T-helper 2 cell (primary cell): Measurements from ENCODE around the gene KLHDC4.
A peak's percentile ranks its signal among the peaks of the same experiment; 100 is the strongest.
"Not testable (repeated sequence)": the region's sequence is repeated elsewhere in the genome, so short reads cannot be mapped to it uniquely, and the experiment has no call there.

Source experiments
- DNase-seq, 5 experiments: peaks; one replicate each; pipeline versions ENCODE4 v3.0.0 to v3.0.0-alpha.2; 2012 to 2022

Gene KLHDC4

DNA sequence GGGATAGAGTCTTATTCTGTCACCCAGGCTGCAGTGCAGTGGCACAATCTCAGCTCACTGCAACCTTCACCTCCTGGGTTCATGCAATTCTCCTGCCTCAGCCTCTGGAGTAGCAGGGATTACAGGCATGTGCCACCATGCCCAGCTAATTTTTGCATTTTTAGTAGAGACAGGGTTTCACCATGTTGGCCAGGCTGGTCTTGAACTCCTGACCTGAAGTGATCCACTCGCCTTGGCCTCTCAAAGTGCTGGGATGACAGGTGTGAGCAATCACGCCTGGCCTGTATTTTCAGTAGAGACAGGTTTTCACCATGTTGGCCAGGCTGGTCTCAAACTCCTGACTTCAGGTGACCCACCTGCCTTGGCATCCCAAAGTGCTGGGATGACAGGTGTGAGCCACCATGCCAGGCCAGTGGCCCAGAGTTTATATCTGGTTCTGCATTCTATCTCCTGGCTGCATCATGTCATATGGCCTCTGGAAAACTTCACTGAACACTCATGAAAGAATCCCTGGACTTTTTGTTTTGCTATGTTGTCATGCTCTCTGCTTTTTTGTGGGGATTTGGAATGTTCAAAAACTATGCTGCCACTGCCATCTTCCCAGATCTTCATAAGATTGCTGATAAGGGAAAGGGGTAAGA lies 21.8 kb upstream of the KLHDC4 start:
- DNase-seq, result not testable (repeated sequence)

DNA sequence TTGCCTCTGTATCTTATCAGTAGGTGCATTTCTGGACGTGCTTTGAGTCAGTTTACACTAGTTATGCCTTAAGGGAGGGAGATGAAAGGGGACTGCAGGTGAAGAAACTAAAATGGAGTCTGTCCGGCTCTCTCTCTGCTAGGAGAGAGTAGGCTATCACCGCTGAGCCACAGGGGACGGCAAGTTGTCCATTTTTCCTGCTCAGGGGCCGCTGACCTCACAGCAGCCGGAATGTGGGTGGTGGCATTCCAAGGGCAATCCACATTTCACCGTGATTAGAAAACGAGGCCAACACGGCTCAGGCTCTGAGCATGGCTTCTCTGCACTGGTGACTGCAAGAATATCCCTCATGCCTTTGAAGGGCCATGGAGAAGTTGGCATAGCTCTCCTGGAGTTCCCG lies 19.0 kb upstream of the KLHDC4 start:
- no peak for DNase-seq

DNA sequence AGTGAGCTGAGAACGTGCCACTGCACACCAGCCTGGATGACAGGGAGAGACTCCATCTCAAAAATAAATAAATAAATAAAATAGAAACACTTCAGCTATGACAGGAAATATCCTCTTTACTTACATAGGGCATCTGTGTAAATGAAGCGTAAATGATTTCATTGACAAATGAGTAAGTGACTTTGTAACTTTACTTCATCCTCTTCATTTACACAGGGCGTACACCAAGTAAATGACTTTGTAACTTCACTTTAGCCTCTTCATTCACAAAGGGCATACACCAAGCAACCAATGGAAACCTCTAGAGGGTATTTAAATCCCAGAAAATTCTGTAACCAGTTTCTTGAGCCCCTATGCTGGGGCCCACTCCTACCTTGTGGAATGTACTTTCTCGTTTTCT lies 16.2 kb upstream of the KLHDC4 start:
- no peak for DNase-seq

DNA sequence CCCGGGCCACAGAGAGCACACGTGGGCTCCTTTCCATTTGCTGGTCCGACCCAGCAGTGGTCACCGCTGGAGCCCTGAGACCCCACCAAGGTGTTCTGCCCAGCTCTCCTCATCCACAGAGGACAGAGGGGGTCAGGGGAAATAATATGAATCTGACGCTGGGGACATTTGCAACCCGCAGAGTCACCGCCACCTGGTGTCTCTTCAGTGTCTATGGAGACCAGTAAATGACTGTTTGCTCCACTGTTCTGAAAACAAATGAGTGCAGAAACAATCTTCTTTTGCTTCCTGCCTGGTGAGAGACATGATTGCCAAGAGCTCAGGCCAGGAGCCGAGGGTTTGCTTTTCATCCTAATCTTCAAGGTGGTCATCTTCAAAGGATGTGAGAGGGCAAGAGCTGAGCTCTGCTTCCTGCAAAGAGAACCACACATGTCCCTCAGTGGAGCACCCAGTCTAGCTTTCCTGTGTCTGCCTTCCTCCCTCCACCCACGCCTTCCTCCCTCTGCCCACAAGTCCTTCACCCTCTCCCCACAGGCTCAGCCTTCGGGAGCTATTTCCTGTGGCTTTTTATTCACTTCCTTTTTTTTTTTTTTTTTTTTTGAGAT lies 14.7 kb upstream of the KLHDC4 start:
- peak in 3 of 5 experiments; percentile 28 to 81 (median 72) for DNase-seq

DNA sequence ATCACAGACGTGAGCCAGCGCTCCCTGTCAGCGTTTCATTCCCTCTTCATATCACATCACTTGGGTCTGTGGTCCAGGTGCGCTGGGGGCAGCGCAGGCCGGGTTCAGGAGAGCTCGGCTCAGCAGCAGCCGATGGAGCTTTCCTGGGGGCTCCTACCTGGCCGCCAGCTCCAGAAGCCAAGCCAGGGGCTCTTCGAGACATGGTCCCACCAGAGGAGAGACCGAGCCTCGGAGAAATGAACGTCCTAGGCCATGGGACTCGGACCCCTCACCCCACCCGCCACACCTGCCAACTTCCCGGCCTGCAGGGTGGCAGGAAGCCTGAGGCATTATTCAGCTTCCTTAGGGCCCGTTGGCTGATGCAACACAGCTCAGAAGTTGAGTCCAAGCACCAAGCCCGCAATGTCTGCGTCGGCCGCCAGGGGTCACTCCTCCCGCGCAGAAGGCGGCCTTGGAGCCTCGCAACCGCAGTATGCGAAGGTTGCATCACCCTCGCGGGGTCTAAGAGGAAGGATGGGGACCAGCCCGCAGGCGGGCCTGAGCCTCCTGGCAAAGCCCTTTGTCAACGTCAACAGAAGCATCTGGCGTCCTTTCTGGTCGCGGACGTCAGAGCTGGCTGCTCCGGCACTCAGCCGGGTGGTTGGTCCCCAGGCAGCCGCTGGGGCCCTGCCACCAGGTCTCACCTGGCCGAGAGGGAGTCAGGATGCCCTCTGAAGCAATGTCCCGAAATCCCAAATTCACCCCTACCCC lies 13.2 kb upstream of the KLHDC4 start:
- peak; percentile 72 to 95 (median 91) for DNase-seq

DNA sequence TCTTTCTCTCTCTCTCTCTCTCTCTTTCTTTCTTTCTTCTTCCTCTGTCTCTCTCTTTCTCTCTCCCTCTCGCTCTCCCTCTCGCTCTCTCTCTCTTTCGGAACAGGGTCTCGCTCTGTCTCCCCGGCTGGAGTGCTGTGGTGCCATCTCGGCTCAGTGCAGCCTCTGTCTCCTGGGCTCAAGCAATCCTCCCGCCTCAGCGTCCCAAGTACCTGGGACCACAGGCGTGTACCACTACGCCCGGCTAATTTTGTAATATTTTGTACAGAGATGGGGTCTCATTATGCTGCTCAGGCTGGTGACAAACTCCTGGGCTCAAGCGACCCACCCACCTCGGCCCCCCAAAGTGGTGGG lies 12.7 kb upstream of the KLHDC4 start:
- DNase-seq, result no peak

DNA sequence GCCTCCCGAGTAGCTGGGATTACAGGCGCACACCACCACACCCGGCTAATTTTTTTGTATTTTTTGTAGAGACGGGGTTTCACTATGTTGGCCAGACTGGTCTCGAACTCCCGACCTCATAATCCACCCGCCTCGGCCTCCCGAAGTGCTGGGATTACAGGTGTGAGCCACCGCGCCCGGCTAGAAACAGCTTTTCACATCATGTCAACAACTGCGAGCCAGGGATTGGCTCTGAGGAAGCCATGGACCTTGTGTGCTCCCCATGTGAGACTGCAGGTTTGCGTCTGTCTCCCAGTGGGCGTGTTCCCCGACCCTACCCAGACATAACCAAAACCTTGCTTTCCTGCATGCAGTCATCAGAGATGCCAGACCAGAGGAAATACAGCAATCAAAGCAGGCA lies 8.1 kb upstream of the KLHDC4 start:
- not testable (repeated sequence) for DNase-seq

DNA sequence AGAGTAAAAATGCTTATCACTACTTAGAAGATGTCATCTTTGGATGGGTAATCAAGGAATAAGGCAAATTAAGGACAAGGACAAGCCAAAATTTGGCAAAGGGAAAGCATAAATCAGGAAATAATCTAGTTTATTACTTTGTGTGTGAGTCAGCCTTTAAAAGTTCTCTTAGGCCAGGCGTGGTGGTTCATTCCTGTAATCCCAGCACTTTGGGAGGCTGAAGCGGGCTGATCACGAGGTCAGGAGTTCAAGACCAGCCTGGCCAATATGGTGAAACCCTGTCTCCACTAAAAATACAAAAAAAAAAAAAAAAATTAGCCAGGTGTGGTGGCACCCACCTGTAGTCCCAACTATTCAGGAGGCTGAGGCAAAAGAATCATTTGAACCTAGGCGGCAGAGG lies 1.7 kb upstream of the KLHDC4 start:
- not testable (repeated sequence) for DNase-seq

DNA sequence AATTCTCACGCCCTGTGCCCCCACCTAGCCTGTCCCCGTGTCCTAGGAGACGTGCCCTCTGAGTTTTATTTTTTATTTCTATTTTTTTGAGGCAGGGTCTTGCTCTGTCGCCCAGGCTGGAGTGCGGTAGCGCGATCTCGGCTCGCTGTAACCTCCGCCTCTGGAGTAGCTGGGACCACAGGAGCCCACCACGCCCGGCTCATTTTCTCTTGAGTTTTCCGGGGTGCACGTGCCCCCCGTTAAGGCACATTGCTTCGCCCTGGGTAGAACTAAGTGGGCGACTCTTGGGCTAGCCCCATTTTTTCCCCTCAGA lies 655 bp upstream of the KLHDC4 start:
- no peak for DNase-seq

DNA sequence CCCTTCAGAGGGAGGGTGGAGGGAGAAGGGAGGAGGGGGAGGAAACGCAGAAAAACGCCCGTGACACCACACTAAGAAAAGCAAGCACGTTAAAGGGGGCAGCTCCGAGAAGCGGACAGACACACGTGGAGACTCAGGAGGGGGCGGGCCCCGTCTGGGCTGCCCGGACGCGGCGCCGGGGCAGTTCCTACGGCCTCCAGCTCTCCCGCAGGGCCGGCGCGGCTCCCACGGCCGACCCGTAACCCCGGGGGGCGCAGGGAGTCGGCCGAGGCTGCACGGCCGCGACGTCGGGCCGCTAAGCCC lies 362 bp downstream of the KLHDC4 start:
- DNase-seq, result peak in 1 of 5 experiments; percentile 41

DNA sequence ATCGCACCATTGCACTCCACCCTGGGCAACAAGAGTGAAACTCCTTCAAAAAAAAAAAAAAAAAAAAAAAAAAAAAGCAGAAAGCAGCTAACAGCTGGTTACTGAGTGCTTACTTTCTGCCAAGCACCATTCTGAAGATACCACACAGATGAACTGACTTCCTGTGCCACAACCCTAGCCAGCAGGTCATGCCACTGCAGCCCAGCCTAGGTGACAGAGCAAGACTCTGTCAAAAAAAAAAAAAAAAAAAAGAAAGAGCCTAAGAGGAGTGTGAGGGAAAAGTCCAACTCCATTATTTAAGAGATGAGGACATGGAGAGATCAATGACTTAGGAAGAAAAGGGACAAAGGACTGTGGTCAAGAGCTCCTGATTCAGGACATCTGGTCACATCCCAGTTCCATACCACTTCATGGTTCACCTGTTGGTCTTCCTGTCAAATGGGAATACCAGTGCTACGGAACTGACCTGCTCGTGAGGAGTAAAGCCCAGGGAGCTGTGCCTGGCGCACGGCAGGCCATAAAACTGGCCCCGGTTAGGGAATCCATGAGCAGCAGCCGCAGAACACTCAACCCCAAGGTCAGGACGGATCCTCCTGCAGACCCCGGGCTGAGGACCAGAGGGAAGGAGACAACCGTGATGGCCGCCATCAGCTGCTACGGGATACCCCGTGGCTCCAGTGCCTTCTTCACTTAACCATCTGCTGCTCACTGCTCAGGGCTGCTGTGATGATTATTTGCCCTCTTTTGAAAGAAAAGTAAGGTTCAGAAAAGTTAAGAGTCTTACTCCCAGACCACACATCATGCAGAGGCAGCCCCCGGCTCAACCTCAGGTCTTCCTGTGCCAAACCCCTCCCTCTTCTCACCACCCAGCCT lies 950 bp downstream of the KLHDC4 start:
- peak in 3 of 5 experiments; percentile 17 to 95 (median 85) for DNase-seq

DNA sequence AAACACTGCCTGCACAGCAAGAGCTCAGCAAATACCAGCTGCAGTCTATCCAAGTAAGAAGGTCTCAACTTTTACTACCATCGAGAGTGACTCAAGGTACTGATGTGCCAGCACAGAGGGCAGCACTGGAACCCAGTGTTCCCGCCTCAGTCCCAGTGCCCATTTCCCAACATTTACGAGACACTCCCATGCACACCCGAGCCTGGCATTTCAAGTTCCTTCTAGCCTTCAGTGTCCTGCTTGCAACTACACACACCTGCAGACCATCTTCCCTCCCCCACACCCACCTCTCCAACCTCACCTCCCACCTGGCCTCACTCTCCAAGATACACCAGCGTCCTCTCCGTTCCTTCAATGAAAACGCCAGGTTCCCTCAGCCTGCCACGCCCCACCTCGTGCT lies 3.2 kb downstream of the KLHDC4 start:
- DNase-seq, result no peak

DNA sequence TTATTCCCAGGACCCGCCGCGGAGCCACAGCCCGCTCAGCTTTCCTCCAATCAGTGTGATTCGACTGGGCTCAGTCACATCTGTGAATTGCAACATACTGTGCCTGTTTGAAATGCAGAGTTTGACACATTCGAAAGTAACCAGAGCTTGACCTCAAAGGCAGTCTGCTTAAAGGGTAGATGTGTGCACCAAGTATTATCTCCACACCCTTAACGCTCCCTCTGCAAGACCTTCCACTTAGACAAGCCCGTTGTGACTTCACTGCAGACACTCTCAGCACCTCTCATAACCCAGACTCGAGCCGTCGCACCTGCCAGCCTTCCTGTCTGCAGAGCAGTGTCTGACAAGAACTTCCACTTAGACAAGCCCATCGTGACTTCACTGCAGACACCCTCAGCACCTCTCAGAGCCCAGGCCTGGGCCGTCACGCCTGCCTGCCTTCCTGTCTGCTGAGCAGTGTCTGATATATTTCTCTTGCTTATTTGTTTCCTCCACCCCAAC lies 3.7 kb downstream of the KLHDC4 start:
- DNase-seq, result peak in 2 of 5 experiments; percentile 46 to 80

DNA sequence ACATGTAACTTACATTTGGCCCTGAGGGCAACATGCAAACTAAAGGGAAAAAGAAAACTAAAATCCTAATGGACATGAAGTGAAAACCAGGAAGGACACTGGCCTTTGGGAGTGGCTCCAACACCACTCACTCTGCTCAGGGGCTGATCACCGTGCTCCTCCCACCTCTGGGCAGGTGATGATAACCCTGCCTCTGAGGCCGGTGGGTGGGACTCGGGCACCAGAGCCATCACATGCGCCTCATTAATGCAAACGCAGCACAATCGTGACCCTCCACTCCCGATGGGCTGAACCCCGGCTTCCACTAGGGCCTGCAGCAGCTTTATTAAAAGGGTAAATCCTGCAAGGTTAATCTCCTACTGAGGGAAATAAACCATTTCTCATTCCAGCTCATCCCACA lies 4.7 kb downstream of the KLHDC4 start:
- no peak for DNase-seq

DNA sequence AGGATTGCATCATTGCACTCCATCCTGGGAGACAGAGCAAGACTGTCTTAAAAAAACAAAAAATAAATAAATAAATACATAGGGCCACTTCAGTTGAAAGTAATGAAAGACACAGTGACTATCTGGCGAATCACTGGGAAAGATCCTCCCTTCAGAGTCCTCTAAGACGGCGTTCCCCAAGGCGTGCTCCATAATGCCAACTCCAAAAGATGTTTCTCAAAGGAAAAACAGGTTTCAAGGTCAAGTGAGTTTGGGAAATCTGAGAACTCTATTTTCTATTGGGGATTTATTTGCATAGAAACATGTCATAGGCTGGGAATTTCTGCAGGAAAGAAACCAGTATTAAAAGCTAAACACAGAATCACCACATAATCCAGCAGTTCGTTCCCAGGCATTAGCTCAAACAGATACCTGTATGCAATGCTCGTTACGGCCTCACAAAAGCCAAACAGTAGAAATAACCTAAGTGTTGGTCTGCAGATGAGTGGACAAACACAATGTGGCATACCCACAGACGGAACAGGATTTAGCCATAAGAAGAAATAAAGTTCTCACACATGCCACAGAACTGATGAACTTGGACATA lies 7.9 kb downstream of the KLHDC4 start:
- DNase-seq, result no peak

DNA sequence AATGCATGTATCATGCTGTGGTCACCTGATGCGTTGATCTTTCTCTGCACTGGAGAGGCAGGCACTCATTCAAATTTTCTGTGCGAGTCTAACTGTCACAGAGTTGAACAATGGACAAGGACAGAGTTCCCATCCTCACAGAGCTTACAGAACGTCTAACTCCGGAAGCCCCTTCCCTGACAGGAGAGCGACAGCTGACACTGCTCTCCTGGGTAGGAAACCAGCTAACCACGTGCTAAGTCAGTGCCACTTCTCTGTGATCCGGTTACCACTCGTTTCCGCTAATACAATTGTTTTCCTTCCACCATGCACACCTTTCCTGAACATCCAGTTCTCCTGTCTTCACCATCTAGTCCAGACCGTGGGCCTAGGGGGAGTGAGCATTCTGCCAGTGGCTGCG lies 11.3 kb downstream of the KLHDC4 start:
- DNase-seq, result peak in 1 of 5 experiments; percentile 40

DNA sequence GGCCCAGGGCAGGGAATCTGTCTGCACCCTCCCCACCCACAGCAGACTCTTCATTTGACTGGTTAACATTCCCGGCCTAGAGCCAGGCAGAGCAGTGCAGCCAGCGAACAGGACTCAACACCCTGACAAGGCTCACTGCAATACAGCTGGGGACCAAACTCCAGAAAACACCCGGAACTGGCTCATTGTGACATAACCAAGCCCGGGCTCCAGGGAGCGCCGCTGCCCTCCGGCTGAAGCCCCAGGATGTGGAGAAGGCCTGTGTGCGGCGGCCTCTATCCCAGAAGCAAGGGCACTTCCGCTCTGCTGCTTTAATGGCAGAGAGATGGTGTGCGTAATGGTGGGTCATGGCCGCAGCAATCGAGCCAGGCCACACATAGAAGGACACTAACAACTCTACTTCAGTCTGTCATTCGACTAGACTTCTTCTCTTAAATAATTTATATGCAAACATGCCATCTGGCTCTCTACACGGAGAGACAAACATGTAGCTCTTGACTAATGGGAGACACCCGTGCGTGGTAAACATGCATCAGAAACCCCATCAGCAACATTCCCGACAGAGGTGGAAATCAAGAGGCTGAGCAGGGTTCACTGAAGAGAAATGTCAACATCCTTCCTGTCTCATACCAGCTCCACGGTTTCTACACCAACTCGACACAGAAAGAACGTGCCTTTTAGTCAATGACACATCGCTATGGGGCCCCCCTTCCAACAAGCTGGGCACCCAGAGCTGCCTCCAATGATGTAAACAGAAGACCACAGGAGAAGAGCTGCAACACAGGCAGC lies 18.0 kb downstream of the KLHDC4 start:
- no peak for DNase-seq

DNA sequence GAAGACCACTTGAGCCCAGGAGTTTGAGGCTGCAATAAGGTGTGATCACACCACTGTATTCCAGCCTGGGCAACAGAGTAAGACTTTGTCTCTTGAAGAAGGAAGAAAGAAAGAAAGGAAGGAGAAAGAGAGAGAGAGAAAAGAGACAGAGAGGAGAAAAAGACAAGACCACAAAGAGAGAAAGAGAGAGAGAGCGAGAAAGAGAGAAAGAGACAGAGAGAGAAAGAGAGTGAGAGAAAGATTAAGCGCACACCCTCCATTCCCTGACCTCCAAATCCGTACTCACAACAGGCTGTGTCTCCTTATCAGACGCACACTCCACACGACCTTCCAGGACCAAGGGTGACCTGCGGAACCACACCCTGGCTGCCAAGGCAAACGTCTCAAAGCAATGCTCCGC lies 19.6 kb downstream of the KLHDC4 start:
- no peak for DNase-seq

DNA sequence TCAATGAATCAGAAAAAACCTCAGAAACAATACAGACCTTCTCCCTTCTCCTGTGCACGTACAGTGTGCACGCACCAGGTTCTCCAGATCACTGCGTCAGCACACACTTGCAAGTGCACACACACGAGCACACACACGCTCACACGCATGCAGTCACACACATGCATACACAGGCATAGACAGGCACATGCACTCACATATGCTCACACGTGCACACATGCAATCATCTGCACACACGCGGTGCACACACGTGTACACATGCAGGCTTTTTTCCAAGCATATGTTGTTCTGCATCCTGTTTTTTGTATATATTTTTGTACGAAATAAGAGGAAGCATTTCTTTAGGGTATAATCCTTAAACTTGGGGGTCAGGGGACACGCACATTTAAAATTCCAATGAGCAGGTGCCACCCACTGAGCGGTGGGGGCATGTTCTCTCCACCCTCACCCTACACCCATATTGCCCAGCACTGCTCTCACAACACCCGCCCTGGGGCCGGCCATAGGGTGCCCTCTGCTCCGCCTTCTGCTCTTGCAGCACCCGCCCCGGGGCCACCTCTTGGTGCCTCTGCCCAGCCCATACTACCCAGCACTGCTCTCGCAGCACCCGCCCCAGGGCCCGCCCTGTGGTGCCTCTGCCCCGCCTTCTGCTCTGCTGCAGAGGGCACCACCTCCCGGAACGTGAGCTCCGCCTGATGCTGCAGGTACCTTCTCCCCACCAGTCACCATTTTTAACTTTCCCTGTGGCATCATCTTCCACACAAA lies 20.9 kb downstream of the KLHDC4 start:
- no peak for DNase-seq

DNA sequence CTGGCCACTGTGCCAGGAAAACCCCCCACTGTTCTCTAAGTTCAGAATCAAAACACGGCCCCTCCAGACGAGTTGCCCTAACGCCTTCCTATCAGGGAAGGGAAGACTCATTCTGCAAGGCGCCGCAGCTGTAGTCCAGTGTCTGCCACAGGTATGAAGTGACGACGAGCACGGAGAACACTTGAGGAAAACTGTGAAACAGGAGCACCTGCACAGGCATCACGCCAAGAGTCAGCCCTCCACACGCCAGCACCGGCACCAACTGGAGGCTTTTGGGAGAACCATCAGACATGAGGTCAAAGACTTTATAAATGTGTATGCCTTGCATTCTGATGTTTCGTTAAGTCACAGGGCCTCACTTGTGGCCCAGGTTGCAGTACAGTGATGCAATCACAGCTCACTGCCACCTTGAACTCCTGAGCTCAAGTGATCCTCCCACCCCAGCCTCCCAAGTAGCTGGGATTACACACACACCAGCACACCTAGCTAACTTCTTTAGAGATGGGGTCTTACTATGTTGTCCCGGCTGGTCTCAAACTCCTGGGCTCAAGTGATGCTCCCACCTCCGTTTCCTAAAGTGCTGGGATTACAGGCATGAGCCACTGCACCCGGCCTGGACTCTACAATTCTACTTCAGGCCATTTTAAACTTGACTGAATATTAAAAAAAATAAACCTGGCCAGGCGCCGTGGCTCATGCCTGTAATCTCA lies 22.9 kb downstream of the KLHDC4 start:
- no peak for DNase-seq
